ENCODE data around the gene EVL. TPM values are rescaled to one million over a fixed set of nuclear protein-coding genes. Genes with fewer than 3 reads are reported as not detected.
A peak's percentile ranks its signal among the peaks of the same experiment; 100 is the strongest.
"Not testable (repeated sequence)": the region's sequence is repeated elsewhere in the genome, so short reads cannot be mapped to it uniquely, and the experiment has no call there.

EVL gene
- total RNA-seq, 1 donor from 2014 or later: 40.8 TPM

DNA sequence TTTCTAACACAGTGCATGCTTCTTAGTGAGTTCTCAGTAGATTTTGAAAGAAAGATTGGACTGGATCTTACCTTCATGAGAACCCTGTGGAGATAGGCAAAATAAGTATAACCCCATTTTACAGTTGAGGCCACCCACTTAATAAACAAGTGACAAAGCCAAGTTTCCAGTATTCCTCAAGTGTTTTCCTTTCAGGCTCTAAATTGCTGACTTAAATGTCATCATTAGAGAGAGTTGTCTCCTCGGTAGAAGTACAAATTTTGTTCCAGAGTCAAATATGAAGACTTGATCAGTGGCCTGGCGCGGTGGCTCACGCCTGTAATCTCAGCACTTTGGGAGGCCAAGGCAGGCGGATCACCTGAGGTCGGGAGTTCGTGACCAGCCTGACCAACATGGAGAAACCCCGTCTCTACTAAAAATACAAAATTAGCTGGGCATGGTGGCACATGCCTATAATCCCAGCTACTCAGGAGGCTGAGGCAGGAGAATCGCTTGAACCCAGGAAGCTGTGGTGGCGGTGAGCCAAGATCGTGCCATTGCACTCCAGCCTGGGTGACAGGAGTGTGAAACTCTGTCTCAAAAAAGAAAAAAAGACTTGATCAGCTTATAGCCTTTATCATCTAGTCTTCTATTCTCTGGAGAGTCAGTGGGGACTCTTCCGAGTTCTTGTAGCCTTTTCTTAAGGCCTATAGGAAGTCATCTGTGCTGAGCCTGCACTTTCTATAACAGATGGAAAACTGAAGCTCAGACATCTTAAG lies 708 bp upstream of the EVL start:
- DNase-seq (ENCODE audit: low read depth): not testable (repeated sequence)

DNA sequence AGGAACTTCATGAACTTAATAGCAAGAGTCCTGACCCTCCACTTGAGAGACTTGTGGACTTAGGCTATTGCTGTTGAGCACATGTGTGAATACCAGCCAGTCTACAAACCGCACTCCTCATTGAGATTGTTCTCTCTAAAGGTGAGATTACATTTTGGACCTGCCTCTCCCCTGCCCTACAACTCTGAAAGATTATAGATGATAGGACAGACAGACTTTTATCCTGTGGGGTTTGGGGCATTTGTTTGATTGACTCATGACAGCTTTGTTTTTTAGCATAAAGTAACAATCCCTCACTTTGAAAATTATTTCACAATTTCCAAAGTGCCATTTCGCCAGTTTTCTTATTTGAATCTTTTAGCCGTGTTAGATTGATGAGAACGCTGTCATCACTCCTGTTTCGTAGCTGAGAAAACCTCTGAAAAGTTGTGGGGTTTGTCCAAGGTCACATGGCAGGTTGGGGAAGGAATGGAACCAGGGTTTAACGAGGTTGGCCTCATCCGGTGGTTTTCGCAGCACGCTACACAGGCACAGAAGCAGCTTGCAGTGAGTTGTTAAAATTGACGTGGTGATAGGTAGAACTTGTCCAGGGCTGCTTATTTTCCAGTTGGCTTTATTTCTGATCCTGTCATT lies 836 bp downstream of the EVL start:
- no peak for DNase-seq (ENCODE audit: low read depth)

DNA sequence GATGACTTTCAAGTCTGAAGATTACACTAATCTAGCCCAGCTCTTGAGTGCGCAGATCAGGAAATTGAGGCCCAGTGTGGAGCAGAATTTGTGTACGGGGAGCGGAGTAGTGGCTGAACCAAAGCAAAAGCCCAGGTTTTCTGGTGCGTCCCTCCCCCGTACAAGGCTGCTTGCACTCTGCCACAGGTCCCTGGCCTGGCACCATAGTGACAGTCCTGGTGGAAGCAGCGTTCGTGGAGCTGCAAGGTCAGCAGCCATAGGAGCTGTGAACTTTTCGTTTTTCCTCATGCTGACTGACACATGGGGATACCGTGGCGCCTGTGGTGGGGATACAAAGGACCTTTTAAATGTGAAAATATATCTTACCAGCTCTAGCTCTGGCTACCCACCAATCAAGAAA lies 1.7 kb downstream of the EVL start:
- no peak for DNase-seq (ENCODE audit: low read depth)

DNA sequence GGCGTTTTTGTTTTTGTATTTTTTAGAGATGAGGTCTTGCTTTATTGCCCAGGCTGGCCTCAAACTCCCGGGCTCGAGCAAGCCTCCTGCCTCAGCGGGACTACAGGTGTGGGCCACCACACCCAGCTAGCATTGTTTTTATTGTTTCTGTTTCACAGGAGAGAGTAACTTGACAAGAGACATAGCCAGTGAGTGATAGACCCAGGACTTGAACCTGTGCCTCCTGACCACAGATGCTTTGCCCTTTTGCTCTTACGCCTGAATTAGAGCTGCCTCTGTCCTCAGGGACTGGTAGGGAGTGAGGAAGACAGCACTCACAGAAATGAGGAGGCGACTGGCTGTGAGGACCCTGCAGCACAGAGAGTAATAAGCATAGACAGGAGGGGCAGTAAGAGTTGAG lies 2.3 kb downstream of the EVL start:
- DNase-seq (ENCODE audit: low read depth): no peak

DNA sequence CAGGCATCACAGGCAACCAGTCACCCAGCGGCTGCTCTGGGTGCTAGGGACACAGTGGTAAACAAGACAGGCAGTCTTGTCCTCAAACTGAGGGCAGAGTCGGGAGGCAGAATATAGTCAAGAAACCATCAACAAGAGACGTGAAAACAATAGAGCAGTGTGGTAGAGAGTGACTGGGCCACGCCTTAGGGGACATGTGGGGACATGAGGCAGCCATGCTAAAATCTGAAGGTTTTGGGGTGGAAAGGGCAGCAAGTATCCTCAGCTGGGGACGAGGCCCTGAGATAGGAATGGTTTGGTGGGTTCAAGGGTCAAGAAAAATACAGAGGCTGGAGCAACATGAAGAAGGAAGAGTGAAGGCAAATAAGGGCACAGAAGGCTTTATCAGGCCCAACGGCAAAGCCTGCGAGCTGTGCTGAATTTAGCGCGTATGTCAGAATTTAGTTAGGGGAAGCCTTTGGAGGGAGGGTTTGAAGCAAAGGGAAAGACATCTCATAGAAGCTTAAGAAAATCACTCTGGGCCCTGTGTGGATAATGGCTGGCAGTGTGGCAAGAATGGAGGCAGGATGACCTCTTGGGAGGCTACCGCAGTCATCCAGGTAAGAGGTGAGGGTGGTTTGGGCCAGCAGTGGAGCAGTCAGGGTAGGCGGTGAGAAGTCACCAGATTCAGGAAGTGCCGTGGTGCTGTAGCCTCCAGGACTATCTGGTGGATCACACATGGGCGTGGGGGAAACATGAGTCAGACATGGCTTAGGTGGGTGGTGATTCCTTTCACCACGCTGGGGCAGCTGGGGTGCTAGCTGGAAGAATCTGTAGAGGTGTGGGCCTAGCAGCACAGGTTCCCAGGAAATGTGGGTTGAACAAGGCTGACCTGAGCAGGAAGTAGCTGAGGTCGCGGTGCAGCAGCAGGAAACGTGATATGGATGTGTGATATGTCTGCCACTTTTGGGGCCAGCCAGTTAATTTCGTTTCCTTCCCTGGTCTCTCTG lies 3.0 kb downstream of the EVL start:
- DNase-seq (ENCODE audit: low read depth): peak; percentile 42

DNA sequence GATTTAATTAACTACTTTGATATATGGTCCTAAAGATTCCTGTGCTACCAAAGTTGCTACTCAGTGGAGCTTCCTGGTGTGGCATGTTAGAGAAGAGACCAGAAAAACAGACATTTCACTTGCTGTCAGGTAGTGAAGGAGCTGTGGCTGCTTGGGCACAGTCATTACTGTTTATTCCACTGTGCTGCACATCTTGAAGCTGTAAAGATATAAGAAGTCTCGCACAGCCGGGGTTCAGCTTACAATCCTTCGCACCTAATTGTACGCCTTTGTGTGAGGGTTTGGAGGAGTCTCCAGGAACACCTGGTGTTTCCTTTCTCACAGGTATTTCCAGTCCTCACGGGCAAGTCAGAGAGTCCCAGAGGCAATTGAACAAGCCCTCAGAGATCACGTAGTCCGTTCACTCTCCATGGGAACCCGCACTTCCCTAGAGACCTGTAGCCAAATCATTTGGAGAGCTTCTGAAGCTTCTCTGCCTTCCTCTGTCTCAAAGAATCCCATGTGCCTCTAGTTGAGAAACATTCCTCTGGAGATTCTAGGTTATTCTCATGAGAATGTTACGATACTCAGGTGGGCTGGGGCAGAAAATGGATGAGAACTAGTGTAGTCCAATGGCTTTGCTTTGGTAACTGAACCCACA lies 4.1 kb downstream of the EVL start:
- no peak for DNase-seq (ENCODE audit: low read depth)

DNA sequence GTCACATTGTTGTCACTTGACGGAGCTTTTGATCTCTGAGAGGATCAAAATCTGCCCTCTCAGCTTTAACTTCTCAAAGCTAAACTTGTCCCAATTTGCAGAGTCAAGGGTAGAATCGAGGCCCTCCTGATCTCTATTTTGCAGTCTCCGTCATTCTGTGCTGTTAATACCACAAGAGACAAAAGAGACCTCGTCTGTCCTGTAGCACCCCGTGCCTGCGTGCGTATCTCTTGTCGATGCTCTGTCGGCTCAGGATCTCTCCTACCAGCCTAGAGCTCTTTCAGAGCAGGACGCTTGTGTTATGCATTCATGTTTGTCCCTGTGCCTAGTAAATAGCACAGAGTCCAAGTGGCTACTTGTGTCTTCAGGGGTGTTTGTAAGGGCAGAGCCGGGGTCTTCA lies 5.1 kb downstream of the EVL start:
- no peak for DNase-seq (ENCODE audit: low read depth)

DNA sequence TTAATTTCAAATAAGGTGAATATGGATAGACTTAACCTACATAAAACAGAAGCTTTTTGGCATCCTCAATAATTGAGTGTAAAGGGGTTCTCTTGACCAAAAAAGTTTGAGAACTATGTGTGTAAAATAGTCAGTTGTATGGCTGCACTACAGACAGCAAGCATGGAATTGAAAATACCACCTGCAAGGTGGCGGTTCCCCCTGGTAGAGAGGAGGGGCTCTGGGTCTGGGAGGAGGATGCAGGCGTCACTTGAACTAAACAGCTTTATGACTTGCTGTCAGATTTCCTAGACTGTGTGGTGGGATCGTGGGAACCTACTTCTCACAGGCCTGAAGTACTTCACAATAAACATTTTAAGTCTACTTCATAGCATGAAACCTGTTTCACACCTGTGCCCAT lies 6.3 kb downstream of the EVL start:
- DNase-seq (ENCODE audit: low read depth): no peak

DNA sequence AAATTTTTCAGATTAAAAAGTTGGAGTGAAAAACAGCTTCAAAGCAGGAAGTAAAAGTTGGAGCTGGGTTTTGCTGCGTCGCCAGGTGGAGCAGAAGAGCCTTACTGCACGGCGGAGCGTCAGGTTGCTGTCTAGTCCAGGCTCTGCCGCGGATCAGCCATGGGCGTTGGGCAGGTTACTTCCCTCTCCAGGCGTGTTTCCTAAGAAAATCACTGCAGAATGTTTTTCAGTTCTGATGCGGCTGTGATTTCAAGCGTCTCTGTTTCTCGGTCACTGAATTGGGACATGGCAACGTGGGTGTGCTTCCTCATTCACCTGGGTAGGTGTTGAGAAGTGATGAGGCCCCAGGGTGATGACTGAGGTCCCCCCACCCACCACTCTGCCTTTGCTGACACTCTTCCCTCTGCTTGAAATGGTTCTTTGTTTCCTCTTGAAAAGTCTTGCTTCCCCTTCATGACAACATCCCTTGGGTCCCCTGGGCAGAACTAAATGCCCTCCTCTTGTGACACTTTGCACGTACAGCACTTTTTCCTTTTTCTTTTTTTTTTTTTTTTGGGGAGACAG lies 7.6 kb downstream of the EVL start:
- no peak for DNase-seq (ENCODE audit: low read depth)

DNA sequence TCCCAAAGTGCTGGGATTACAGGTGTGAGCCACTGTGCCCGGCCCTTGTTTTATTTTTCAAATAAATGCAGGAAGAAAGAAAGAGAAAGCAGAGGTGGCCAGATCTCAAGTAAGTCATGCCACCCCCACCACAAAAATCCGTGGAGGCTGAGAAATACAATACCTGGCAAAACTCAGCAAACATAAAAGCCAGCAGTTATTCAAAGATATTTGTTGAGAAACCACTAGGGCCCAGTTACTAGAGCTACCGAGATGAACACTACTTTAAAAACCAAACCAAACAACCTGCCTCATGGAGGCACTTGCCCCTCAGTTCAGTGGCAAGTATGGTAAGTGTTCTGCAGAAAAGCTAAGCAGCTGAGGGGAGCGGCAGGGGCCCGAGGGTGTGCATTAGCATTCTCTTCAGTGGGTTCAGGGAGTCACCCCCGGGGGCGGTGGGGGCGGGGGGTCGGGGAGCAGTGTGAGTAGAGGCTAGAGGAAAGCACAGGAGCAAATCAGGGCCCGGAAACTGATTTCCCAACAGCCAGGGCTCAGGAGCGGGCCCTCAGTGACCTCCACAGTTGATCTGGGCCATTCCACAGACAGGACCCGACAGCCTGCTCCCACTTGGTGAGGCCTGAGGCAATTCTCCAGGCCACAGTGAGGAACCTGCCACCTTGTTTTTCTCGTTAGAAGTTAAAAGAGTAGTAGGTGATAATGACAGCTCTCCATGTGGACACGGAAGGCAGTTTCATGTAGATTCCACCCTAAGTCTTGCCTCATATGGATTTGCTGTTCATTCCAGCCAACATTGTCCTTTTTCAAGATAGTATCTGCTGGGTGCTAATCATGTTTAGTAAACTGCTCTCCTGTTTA lies 8.6 kb downstream of the EVL start:
- no peak for DNase-seq (ENCODE audit: low read depth)

DNA sequence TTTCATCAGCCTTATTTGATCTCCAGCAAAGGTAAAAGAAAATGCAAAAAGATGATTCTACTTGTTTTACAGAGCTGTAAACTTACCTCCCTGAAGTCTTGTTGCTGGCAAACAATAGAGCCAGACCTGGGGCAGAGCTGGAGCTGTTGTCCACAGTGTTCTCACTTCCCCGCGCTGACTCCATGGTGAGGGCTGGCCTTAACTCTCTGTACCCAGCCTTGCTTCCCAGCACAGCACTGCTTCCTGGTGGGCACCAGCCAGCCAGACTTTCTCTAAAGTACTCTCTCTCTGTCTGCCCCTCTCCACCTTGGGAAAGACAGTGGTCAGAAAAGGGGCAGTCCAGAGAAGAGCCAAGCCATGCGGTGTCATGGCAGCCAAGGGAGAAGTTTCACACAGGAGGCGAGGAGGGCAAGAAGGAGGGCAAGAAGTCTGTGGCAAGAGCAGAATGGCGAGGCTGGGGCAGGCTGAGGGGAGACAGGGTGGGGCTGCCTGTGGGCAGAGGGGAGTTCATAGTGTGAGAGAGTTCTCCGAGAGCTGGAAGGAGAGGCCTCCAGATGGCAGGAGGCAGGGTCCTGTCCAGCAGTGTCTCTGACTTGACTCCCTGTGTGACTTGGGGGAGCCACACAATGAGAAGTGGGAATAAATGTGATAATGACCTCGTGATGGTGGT lies 9.3 kb downstream of the EVL start:
- DNase-seq (ENCODE audit: low read depth): no peak

DNA sequence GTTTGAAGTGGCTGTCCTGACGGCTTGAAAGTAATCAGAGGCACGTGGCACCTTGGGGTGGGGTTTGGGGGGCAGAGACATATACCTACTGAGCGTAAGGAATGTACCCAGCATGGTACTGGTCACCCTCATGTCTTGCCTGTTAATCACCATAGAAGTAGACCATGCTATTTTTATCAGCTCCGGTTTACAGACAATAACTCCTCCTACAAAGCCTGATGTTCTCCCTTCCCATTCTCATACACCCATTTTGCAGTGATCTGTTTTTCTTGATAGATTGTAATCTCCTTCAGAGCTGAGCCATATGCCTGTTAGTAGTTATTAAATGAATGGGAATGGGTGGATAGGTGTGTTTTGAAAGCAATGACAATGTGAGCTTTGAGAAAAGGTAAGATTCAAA lies 10.5 kb downstream of the EVL start:
- DNase-seq (ENCODE audit: low read depth): no peak

DNA sequence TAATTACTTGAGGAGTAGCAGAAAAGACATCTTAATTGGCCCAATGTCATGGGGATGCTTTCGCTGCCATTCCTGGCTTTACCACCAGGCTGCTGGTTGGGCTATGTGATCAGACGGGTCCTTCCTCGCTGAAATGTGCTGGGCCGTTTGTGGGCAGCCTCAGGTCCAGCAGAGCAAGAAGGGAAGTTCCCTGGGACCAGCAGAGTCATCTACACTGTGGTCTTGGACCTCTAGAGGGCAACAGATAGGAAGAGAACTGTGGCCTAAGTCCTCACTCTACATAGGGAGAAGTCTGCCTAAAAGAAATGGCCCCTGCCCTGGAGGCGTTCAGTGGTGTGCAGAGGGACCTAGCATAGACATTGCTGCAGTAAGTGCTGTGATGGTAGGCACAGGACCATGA lies 10.9 kb downstream of the EVL start:
- peak; percentile 40 for DNase-seq (ENCODE audit: low read depth)

DNA sequence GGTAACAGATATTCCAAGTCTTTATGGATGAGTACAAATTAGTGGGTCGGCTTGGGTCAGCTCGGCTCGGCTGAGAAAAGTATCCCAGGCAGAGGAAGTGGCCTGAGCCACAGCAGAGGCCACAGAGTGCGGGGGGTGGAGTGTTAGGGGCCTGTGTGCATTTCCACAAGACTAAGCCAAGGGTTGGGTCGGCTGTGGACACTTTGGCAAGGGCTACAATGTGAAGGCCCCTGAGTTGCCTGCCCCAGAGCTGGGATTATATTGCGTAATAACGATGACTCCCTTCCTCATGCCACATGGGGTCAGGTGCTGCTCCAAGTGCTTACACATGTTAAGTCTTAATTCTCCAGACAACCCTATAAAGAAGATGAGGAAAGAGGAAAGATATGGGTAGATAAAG lies 11.4 kb downstream of the EVL start:
- peak; percentile 60 for DNase-seq (ENCODE audit: low read depth)

DNA sequence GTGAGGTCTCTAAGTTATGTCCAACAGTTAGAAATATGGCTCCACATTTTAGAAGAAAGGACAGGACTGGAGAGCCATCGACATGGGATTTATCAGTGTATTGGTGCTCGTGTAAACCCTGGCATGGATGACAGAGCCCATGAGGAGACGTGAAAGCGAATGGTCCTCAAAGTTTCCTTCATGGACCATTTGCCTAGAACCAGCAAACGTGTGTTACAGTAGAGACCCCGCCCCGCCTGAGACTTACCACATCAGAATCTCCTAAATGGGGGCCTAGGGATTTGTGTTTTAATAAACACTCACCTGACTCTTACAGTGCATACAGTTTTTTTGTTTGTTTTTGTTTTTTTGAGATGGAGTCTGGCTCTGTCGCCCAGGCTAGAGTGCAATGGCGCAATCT lies 12.2 kb downstream of the EVL start:
- DNase-seq (ENCODE audit: low read depth): no peak

DNA sequence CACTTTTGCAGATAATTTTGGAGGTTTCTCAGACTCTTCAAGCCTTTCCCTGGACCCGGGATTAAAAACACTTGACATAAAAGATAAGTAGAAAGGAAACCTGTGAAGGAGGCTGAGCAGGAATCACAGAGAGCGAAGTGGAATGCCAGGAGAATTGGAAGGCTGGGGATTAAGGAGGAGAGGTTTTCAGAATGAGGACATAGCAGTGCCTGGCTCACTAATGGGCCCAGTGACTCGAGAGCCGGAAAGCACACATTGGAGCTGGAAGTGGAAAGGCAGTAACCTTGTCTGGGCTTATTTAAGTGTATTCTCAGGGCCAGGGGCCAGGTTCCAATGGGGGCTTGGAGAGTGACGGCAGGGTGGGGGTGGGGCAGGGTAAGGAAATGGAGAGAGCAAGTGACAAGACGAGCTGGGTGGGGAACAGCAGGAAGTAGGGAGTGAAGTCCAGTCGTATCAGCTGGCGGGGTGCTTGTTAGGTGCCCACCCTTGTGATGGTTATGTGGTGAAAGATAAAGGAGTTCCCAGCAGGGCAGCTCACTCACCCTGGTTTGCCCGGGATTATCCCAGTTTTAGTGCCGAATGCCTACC lies 13.1 kb downstream of the EVL start:
- no peak for DNase-seq (ENCODE audit: low read depth)

DNA sequence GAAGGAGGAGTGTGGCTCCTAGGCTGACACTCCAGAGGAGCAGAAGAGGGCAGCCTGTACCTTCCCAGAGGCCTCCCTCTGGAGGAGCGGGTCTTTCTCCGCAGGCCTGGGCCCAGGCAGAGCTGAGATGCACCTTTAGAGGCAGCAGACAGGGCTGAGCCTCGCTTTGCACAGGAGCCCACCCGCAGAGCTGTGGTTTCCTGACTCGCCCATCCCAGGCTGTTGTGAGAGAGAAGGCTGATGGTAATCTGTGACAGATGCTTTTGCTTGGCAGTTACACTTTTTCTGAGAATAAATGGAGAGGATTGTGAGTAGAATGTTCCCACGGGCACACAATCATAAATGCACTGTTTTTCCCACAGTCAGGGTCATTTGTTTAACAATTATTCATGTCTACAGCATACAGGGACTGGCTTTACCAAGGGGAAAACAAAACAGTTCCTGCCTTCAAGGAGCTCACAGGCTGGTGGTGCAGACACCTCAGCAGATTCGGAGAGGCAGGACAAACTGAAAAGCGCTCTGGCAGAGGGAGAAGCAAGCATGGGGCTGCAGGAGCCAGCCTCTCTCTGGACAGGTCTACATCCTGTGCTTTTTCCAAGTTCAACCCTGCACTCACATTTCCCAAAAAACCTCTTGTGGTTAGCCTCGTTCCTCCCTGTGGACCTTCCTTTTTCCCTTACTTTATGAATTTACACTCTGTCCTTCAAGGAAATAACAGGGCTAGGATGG lies 13.9 kb downstream of the EVL start:
- DNase-seq (ENCODE audit: low read depth): peak; percentile 55

DNA sequence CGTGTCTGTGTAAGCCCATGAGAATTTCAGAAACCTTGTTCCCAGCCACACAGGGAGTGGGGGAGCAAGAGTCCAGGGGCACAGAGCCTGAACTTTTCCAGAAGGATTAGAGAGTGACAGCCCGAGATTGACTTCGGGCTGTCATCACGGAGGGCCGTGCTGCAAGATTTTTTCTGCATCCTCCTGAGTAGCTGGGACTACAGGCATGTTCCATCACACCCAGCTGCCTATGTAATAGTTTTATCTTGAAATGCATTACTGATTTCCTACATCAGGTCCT lies 14.4 kb downstream of the EVL start:
- DNase-seq (ENCODE audit: low read depth): no peak

DNA sequence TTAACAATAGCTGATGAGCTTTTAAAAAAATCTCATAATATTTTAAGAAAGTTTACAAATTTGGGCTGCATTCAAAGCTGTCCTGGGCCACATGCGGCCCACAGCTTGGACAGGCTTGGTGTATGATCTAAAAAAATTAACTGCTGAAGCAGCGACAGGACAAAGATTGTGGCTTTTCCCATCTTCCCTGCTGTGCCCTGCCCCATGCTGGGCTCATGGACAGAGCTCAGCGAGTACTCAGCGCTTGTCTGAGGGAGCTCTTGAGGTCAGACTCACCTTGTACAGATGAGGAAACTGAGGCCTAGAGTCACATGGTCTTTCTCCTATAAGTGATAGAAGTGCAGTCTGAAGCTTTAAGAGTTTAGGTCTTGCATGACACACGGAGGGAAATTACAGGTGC lies 15.0 kb downstream of the EVL start:
- no peak for DNase-seq (ENCODE audit: low read depth)
